Stimulated activated CD4-positive, alpha-beta T cell treated with anti-CD3 and anti-CD28 coated beads, TNF-alpha, amount 100 ng/mL, for 4 hours (primary cell): ENCODE data around the gene SUPT3H.
"Not testable (repeated sequence)": the region's sequence is repeated elsewhere in the genome, so short reads cannot be mapped to it uniquely, and the experiment has no call there.

Experiments used
- DNase-seq, 3 experiments: peaks; one replicate each; pipeline ENCODE4 v3.0.0-alpha.2; 2020; ENCODE audit warnings: low read depth in 3 of 3

Gene SUPT3H

DNA sequence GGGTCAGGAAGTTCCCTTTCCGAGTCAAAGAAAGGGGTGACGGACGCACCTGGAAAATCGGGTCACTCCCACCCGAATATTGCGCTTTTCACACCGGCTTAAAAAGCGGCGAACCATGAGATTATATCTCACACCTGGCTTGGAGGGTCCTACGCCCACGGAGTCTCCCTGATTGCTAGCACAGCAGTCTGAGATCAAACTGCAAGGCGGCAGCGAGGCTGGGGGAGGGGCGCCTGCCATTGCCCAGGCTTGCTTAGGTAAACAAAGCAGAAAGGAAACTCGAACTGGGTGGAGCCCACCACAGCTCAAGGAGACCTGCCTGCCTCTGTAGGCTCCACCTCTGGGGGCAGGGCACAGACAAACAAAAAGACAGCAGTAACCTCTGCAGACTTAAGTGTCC lies 315.1 kb downstream of the SUPT3H start:
- not testable (repeated sequence) for DNase-seq

- no peak for DNase-seq
Measured at GRCh38 chr6:45057711-45058110, 320.0 kb downstream of the SUPT3H start.

GRCh38 chr6:45054610-45055009 lies 323.1 kb downstream of the SUPT3H start:
- no peak for DNase-seq

DNA sequence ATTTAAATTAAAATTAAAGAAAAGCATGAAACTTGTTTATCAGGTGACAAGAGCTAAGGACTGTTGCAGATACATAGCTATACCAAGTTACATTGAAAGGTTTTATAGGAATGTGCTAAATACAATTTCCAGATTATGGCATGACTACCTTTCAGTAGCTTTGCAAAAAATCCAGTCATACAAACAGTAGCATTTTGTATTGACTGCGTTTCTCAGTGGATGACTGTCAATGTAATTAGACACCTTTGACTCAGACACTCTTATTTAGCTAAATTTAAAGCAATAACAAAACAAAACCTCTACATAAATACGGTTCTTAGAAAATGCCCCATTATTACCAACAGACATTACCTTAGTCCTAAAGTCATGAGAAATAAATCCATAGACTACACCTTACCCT lies 325.4 kb downstream of the SUPT3H start:
- no peak for DNase-seq

- no peak for DNase-seq
Measured at GRCh38 chr6:45049188-45049843, 328.4 kb downstream of the SUPT3H start.

DNA sequence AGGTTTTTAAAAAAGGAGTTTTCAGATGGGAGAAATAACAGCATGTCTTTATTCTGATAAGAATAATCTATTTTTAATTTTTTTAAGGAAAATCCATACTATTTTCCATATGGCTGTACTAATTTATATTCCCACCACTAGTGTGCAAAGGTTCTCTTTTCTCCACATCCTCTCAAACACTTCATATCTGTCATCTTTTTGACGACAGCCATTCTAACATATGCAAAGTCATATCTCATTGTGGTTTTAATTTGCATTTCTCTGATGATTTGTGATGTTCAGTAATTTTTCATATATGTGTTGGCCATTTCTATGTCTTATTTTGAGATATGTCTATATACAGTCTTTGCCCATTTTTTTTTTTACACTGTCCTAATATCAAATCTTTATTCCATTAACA lies 330.2 kb downstream of the SUPT3H start:
- DNase-seq = no peak

DNA sequence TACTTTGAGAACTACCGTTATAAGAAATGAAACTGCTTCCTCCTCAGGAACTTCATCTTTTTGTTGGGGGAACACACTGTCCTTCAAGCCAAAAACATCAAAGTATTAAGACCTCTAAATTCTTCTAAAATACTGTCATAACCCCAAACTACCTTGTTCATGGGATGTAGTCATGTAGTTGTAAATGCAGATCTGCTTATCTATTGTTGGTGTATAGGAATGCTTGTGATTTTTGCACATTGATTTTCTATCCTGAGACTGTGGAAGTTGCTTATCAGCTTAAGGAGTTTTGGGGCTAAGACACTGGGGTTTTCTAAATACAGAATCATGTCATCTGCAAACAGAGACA lies 332.5 kb downstream of the SUPT3H start:
- DNase-seq = no peak

DNA sequence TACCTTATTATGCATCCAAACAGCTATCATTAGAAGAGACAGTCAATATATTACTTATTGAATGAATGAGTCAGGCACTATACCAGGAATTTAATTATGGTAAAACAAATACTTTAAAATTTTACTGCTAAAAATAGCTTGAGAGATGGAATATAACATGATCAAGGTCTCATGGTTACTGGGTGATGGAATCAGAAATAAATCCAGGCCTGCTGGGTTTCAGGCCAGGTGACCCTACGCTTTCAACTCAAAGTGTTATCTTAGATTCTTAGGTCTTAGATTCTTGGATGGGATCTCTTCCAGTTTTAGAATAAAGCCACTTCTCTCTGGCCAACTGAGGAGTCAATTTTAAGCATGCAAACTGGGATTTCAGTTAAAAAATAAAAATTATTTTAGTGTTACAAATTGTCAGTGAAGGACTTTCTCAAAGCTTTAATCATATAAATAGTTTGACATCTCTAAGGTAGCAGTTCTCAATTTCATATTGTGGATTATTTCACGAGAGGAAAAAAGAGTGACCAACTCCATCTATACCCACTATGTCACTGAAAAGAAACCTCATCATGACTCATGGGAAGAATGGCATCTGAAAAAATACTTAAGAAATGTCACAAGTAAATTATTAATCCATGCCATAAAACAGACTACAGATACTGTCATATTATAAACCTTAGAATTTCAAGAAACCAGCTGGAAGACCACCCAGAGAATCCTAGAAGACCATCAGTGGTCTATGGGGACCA lies 333.1 kb downstream of the SUPT3H start:
- DNase-seq = no peak

GRCh38 chr6:45044086-45044485 lies 333.6 kb downstream of the SUPT3H start:
- DNase-seq = no peak

- DNase-seq = not testable (repeated sequence)
Measured at GRCh38 chr6:45042673-45043072, 335.1 kb downstream of the SUPT3H start.

GRCh38 chr6:45038226-45038625 lies 339.5 kb downstream of the SUPT3H start:
- DNase-seq = no peak

- DNase-seq = no peak
Measured at GRCh38 chr6:45036103-45036502, 341.6 kb downstream of the SUPT3H start.

GRCh38 chr6:45032426-45032825 lies 345.3 kb downstream of the SUPT3H start:
- DNase-seq = no peak

DNA sequence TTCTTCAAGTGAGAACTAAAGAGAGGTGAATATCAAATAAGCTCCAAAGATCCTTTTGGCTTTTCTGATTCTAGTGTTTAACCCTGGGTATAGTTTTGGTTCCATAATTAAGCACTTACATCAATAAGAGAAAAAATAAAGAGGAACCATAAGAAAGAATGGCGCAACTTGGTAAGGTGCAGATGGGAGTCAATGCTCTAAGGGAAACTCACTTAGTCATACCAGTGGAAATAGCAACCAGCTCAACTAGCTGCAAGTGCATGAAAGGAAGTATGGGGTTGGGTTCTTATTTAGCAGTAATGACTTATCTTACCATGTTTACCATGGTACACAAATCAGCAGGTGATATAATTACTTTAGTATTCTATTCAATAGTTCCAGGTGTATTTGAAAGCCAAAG lies 346.1 kb downstream of the SUPT3H start:
- DNase-seq = no peak

DNA sequence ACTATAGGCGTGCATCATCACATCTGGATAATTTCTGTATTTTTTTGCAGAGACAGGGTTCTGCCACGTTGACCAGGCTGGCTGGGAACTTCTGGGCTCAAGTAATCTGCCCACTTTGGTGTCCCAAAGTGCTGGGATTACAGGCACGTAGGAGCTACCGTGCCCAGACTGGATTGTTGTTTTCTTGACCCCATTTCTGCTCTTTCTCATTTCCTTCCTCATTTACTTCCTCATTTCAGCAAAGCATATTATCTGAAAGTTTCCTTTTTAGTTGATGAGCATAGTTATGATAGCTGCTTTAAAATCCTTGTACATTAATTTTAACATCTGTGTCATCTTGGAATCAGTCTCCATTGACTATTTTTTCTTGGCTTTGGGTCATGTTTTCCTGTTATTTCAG lies 350.6 kb downstream of the SUPT3H start:
- DNase-seq = no peak

GRCh38 chr6:45026003-45026516 lies 351.7 kb downstream of the SUPT3H start:
- no peak for DNase-seq

GRCh38 chr6:45024610-45025009 lies 353.1 kb downstream of the SUPT3H start:
- DNase-seq = no peak

GRCh38 chr6:45021676-45022075 lies 356.1 kb downstream of the SUPT3H start:
- DNase-seq = no peak

GRCh38 chr6:45012687-45013086 lies 365.0 kb downstream of the SUPT3H start:
- no peak for DNase-seq

- DNase-seq = no peak
Measured at GRCh38 chr6:45009576-45009975, 368.2 kb downstream of the SUPT3H start.

DNA sequence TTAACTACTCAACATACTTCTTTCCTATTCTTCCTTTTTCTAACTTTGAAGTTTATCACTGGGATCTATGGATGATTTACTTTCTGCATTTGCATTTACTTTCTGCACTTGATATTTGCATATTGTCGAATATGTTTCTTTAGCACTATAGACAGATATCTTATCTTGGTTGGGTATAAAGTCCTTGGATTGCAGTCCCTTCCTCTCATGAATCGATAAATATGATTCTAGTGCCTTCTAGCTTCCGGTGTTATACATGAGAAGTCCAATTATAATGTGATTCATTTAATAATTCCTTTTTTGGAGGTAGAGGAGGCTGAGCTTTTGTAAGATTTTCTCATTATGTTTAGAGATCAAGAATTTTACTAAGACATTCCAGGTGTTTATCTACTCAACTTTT lies 370.8 kb downstream of the SUPT3H start:
- no peak for DNase-seq

- DNase-seq = no peak
Measured at GRCh38 chr6:45003961-45004360, 373.8 kb downstream of the SUPT3H start.

GRCh38 chr6:45003387-45003786 lies 374.3 kb downstream of the SUPT3H start:
- no peak for DNase-seq
